ENCODE measurements around the gene SNTG2.

DNA sequence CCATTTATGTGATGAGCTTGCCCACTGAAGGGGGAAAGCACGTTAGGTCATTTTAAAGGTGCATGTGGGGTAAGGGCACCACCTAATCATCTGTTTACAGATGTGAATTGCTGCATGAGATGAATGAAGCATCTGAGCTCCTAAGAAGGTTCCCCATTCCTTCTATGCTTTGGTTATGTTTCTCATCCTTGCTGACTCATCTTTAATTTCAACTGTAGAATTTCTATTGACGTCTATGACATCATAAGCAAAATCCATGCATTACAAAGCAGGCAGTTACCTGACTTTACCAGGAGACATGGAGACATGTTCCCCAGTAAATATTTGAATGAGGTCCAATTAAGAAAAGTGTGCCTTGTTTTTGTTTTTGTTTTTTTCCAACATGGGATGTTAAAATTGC is 2.8 kb downstream of the SNTG2 start:
- TF ChIP-seq, protein P1, sequence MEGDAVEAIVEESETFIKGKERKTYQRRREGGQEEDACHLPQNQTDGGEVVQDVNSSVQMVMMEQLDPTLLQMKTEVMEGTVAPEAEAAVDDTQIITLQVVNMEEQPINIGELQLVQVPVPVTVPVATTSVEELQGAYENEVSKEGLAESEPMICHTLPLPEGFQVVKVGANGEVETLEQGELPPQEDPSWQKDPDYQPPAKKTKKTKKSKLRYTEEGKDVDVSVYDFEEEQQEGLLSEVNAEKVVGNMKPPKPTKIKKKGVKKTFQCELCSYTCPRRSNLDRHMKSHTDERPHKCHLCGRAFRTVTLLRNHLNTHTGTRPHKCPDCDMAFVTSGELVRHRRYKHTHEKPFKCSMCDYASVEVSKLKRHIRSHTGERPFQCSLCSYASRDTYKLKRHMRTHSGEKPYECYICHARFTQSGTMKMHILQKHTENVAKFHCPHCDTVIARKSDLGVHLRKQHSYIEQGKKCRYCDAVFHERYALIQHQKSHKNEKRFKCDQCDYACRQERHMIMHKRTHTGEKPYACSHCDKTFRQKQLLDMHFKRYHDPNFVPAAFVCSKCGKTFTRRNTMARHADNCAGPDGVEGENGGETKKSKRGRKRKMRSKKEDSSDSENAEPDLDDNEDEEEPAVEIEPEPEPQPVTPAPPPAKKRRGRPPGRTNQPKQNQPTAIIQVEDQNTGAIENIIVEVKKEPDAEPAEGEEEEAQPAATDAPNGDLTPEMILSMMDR (conservative IDR thresholded peaks at IDR 0.05; ENCODE audit: low read length), result no peak
- no peak for TF ChIP-seq EZH2phosphoT487 (IDR thresholded peaks at IDR 0.05; ENCODE audit: borderline replicate concordance)
